Measurements from ENCODE around the gene KIF25.

- TF ChIP-seq, protein P1, sequence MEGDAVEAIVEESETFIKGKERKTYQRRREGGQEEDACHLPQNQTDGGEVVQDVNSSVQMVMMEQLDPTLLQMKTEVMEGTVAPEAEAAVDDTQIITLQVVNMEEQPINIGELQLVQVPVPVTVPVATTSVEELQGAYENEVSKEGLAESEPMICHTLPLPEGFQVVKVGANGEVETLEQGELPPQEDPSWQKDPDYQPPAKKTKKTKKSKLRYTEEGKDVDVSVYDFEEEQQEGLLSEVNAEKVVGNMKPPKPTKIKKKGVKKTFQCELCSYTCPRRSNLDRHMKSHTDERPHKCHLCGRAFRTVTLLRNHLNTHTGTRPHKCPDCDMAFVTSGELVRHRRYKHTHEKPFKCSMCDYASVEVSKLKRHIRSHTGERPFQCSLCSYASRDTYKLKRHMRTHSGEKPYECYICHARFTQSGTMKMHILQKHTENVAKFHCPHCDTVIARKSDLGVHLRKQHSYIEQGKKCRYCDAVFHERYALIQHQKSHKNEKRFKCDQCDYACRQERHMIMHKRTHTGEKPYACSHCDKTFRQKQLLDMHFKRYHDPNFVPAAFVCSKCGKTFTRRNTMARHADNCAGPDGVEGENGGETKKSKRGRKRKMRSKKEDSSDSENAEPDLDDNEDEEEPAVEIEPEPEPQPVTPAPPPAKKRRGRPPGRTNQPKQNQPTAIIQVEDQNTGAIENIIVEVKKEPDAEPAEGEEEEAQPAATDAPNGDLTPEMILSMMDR (IDR thresholded peaks at IDR 0.05; ENCODE audit: low read depth, low read length), result no peak
- TF ChIP-seq POLR2A (IDR thresholded peaks at IDR 0.05; ENCODE audit: extremely low read depth, insufficient read length) (no peak), MYC (IDR thresholded peaks at IDR 0.05; ENCODE audit: low read depth, low read length) (no peak)
- TF ChIP-seq, protein P2, sequence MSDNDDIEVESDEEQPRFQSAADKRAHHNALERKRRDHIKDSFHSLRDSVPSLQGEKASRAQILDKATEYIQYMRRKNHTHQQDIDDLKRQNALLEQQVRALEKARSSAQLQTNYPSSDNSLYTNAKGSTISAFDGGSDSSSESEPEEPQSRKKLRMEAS (IDR thresholded peaks at IDR 0.05; ENCODE audit: low read depth, low read length), result no peak
Measured at GRCh38 chr6:168045706-168046620, 48.5 kb downstream of the KIF25 start.
